ENCODE data around the gene MYH10.

DNA sequence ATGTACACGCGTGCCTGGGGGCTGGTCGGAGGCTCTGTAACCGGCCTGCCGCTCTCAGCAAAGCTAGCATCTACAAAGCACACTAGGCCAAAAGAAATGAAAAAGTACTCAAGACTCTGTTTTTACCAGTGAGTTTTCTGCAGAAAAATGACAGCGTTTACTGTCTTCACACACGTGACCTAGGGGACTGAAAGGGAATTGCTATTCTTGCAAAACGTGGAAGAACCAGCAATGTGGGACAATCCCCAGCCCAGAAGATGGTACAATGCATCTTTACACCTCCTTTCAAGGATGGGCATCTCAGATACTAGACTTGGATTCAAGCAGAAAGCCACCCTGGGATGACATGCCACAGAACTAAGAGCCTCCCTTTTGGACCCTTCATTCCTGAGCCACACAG is 153.4 kb downstream of the MYH10 start:
- TF ChIP-seq, protein P1, sequence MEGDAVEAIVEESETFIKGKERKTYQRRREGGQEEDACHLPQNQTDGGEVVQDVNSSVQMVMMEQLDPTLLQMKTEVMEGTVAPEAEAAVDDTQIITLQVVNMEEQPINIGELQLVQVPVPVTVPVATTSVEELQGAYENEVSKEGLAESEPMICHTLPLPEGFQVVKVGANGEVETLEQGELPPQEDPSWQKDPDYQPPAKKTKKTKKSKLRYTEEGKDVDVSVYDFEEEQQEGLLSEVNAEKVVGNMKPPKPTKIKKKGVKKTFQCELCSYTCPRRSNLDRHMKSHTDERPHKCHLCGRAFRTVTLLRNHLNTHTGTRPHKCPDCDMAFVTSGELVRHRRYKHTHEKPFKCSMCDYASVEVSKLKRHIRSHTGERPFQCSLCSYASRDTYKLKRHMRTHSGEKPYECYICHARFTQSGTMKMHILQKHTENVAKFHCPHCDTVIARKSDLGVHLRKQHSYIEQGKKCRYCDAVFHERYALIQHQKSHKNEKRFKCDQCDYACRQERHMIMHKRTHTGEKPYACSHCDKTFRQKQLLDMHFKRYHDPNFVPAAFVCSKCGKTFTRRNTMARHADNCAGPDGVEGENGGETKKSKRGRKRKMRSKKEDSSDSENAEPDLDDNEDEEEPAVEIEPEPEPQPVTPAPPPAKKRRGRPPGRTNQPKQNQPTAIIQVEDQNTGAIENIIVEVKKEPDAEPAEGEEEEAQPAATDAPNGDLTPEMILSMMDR (IDR thresholded peaks at IDR 0.05) = no peak
- no peak for TF ChIP-seq POLR2A (IDR thresholded peaks at IDR 0.05)

Data from stomach (tissue), 4 donors.